ENCODE results near the gene PCDH1. TPM values are rescaled to one million over a fixed set of nuclear protein-coding genes. Genes with fewer than 3 reads are reported as not detected.
"Not testable (repeated sequence)": the region's sequence is repeated elsewhere in the genome, so short reads cannot be mapped to it uniquely, and the experiment has no call there.

The PCDH1 gene
- total RNA-seq, 2 donors from 2014 or later: 0.56 TPM; not detected in 1

DNA sequence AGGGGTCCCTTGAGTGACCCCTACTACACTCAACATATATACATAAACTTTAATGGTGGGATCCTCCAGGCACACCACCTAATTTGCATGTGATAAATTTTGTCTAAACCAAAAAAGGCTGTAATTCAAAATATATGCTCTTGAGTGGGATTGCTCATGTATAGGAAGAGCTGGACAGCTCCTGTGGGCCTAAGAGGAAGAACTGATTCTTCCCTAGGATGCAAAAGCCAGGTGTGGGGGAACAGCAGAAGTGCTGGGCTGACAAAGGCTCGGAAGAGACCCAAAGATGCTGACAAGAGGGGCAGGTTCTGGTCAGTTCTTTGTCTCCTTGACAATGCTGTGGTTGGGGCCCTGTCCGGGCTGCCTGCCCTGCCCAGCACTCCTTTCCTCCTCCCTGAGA lies 43.9 kb downstream of the PCDH1 start:
- no peaks in the 10 kb centered on the region for H3K9me3 Mint-ChIP-seq
- ATAC-seq (no peak), DNase-seq (ENCODE audit: low spot score in 2 of 2) (no peak)
- H3K27ac Mint-ChIP-seq: no peak overlapping the region
- H3K36me3 Mint-ChIP-seq: no peaks in the 10 kb centered on the region

DNA sequence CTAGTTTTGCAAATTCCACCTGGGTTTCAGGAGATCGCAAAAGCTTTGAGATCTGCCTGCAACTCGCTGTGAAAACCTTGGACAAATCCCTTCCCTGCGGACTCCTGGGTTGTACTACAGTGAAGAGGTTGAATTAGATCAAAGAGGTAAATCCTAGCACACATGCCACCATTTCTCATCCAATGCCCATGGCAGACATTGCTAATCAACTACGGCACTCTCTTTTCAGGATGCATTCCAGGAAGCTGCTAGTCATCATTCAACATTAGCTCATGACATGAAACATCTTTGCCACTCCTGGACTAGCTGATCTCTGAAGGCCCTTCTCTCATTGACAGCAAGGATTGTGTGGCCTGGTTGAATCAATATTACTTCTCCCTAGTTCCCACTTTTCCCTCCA lies 46.1 kb downstream of the PCDH1 start:
- no peaks in the 10 kb centered on the region for H3K9me3 Mint-ChIP-seq
- ATAC-seq (no peak), DNase-seq (ENCODE audit: low spot score in 2 of 2) (no peak)
- H3K36me3 Mint-ChIP-seq: no peaks in the 10 kb centered on the region
- no peak overlapping the region for H3K27ac Mint-ChIP-seq

DNA sequence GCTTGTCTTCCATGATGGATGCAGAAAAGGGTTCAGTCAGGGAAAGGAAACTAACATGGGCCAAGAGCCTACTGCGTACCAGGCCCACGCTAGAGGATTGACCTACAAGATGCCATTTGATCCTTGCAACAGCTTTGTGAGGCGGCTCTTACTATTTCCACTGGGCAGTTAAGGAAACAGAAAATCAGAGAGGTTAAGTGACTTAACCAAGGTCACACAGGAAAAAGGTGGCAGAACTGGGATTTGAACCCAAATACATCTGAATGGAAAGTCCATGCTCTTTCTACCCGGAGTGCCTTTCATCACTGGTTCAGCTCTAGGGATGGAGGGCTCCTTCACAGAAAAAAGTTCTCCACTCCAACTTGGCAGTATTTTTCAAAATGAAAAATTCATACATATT lies 50.0 kb downstream of the PCDH1 start:
- Mint-ChIP-seq H3K9me3 (no peaks in the 10 kb centered on the region), H3K36me3 (no peaks in the 10 kb centered on the region), H3K27ac (no peak overlapping the region)
- ATAC-seq: no peak
- DNase-seq (ENCODE audit: low spot score in 2 of 2): no peak

DNA sequence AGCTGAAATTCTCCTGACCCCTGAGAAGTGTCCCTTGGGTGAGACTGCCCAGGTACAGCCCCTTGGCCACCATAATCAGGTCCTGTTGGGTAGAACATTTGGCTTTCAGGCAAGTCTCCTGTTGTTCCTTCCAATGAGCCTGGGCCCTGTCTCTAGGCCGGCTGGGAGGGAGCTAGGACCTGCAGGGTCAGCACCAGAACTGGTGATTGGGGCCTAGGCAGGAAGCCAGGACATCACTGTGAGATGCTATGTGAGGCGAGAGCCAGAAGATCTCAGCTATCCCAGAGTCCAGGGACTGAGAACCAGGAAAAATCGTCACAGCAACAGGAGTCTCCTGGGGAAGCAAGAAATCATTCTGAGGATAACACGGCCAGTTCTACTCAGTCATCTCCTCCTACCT lies 51.5 kb downstream of the PCDH1 start:
- no peak for DNase-seq (ENCODE audit: low spot score in 2 of 2)
- H3K36me3 Mint-ChIP-seq: no peaks in the 10 kb centered on the region
- no peak for ATAC-seq
- H3K9me3 Mint-ChIP-seq: no peaks in the 10 kb centered on the region
- H3K27ac Mint-ChIP-seq: peak overlapping the region in 1 of 2 donors; percentile 32

DNA sequence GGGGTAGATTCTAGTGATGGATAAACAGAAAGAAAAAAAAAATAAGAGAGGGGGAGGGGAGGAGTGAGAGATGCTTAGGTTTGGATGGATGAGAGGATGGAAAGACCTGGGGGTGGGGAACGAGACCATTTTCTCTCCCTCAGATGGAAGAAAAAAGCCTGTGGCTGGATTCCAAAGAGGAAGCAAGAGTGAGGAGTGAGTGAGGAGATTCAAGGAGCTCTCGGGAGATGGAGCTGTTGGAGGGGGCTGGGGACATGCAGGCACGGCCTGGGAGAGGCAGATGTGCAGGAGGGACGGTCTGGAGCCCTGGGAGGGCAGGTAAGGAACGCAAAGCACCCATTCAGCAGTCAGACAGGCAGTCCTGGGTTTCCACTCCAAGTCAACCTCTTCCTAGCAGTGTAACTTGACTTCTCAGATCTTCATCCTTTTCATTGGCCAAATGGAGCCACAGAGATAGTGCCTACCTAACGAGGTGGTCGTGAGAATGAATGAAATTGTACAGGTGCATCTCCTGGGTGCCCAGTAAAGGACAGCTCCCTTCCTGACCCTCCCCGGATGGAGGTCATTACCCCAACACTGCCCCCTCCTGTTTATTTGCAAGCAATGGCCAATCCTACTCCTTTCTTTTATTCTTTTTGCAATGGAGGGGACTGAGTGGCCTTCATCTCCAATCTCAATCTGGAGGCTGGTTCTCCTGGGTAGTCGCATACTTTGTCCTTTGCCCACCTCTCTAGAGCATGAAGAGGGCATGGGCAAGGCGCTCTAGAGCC lies 52.2 kb downstream of the PCDH1 start:
- ATAC-seq (peak; percentile 59 to 63), DNase-seq (ENCODE audit: low spot score in 2 of 2) (no peak)
- Mint-ChIP-seq H3K9me3 (no peaks in the 10 kb centered on the region), H3K27ac (no peak overlapping the region), H3K36me3 (no peaks in the 10 kb centered on the region)

DNA sequence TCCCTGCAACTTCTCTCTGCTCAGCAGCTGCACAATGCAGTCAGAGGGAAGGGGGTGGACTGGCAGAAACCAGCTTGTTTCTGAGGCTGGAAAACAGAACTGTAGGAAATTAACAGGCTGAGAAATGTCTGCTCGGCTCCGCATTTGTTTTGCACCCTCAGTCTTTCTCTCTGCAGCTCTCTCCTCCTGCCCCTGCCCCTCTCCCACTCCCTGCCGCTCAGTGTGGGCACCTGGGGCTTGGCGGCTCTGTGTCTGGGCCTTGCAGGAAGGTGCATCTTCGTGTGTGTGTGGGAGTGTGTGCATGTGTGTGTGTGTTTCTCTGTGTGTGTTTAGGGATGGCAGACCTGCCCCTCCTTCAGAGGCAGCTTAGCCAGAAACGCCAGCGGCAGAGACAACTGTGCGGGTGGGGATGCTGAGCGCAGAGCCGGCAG lies 53.0 kb downstream of the PCDH1 start:
- no peaks in the 10 kb centered on the region for H3K9me3 Mint-ChIP-seq
- ATAC-seq: no peak
- DNase-seq (ENCODE audit: low spot score in 2 of 2): no peak
- H3K27ac Mint-ChIP-seq: no peak overlapping the region
- no peaks in the 10 kb centered on the region for H3K36me3 Mint-ChIP-seq

DNA sequence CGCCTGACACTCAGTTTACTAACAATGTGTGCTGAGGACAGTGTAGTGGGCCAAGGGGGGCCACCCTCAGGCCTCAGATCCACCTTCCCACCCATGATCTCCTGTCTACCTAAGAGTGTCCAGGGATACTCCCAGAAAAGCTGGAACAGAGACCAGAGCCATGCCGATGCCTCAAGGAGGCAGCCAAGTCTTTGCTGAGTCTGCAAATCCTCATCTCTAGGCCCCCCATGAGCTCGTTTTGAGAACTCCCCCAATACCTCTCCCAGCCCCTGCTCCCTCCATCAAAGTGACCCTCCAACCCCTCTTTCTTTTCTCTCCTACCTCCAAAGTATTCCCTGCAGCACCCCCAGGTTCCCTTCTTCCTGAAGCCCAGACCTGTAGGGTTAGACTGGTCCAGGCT lies 53.5 kb downstream of the PCDH1 start:
- H3K36me3 Mint-ChIP-seq: no peaks in the 10 kb centered on the region
- no peak for DNase-seq (ENCODE audit: low spot score in 2 of 2)
- no peak for ATAC-seq
- no peaks in the 10 kb centered on the region for H3K9me3 Mint-ChIP-seq
- H3K27ac Mint-ChIP-seq: no peak overlapping the region

DNA sequence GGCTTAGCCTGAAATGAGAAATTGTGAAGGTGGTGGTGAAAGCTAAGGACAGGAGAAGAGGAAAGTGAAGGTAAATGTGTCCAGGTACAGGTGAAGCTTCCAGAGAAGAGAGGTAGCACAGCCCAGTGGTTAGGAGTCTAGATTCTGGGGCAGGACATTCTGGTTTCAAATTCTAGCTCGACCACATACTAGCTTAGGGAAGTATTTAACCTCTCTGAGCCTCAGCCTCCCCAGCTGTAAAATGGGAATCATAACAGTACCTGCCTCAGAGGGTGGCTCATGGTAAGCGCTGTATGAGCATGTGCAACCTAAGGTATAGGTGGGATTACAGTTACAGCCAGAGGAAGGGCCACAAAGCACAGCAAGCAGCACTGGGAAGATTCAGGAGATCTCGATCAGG lies 55.2 kb downstream of the PCDH1 start:
- no peaks in the 10 kb centered on the region for H3K36me3 Mint-ChIP-seq
- DNase-seq (ENCODE audit: low spot score in 2 of 2): no peak
- H3K9me3 Mint-ChIP-seq: no peaks in the 10 kb centered on the region
- no peak overlapping the region for H3K27ac Mint-ChIP-seq
- ATAC-seq: no peak

DNA sequence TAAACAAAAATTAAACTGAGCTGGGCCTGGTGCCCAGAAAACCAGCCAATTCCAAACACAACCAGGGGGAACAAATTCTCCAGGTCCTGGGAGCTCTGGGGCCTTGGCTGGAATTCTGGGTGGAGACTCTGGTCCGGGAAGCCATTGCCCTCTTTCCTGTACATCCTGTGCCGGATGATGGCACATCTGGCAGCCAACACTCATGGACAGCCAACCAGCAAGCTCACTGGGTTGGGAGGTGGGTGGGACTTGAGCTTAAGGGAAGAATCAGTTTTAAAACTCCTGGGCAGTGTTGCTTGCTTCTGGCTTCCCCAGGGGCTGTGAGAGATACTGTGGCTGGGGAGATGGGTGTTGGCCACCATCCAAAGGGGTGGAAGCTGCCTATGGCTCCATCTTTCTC lies 56.1 kb downstream of the PCDH1 start:
- Mint-ChIP-seq H3K9me3 (no peaks in the 10 kb centered on the region), H3K36me3 (no peaks in the 10 kb centered on the region), H3K27ac (no peak overlapping the region)
- ATAC-seq (no peak), DNase-seq (ENCODE audit: low spot score in 2 of 2) (no peak)

DNA sequence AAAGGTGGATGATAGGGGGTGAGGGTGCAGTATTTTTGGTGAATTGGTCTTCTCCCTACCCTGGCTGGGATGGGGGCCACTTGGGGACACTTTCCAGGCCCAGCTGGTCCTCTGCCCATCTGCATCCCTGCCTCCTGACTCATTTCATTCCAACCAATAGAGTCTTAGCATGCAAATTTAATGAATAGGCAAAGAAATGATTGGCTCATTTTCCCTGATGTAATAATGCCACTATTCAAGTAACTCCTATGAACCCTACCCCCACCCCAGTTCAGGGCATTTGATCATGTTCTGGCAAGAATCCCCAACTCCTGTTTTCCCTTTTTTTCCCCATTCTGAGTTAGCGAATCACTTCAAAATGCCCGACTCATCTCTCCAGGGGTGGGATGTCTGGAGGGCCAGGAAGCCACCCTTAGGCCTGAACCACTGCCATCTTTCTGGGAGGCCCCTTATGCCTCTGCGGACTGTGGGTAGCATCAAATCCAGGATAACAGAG lies 56.7 kb downstream of the PCDH1 start:
- DNase-seq (ENCODE audit: low spot score in 2 of 2) (no peak), ATAC-seq (peak in 1 of 2 donors; percentile 32)
- Mint-ChIP-seq H3K9me3 (no peaks in the 10 kb centered on the region), H3K36me3 (no peaks in the 10 kb centered on the region), H3K27ac (no peak overlapping the region)

DNA sequence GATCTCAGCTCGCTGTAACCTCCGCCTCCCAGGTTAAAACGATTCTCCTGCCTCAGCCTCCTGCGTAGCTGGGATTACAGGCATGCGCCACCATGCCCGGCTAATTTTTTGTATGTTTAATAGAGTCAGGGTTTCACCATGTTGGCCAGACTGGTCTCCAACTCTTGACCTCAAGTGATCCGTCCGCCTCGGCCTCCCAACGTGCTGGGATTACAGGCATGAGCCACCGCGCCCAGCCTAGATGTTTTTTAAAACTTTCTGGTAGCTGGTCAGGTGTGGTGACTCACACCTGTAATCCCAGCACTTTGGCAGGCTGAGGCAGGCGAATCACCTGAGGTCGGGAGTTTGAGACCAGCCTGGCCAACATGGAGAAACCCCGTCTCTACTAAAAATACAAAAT lies 57.5 kb downstream of the PCDH1 start:
- ATAC-seq; H3K36me3 Mint-ChIP-seq; DNase-seq (ENCODE audit: low spot score in 2 of 2); H3K27ac Mint-ChIP-seq; H3K9me3 Mint-ChIP-seq: not testable (repeated sequence)

DNA sequence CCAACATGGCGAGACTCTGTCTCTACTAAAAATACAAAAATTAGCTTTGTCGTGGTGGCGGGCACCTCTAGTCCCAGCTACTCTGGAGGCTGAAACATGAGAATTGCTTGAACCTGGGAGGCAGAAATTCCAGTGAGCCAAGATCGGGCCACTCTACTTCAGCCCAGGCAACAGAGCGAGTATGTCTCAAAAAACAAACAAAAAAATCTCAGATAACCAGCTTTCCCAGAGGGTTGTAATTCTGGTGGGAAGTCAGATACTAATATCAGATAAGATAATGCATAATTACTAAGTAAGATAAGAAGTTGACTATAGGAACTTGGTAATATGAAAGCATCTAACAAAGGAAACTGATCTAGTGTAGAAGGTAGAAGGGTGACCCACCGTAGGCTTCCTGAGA lies 60.6 kb downstream of the PCDH1 start:
- DNase-seq (ENCODE audit: low spot score in 2 of 2) (no peak), ATAC-seq (no peak)
- Mint-ChIP-seq H3K9me3 (no peaks in the 10 kb centered on the region), H3K27ac (no peak overlapping the region), H3K36me3 (no peaks in the 10 kb centered on the region)

DNA sequence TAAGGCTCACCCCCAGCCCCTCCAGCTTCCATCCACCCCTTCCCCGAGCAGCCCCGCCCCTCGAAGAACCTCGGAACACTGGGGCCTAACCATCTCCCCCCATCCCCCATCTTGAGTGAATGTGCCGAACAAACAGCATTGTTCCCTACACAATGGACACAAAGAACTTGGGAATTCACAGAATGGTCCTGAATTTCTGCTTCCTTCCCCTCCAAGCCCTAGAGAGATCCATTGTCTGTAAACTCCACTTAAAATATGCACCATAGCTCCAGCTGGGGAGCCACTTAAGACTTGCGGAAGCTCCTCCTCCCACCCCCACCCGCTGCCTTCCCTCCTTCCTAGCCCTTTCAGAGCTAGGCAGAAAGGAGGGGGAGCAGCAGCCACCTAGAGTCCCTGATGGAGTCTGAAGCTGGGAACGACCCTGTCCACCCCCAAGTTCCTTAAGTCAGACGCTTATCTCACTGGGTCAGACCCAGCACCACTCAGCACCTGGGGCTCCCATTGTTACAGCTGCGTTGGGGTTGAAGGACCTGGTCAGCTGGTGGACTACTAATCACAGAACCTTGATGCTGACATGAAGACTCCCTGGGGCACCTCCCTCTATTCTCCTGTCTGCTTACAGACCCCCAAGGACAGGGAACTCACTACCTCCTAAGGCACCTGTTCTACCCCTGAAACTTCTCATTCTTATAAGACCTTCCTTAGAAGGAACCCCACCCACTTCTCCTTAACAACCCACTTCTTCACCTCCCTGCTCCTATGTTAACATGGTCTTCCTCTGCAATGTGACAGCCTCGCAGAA lies 61.4 kb downstream of the PCDH1 start:
- Mint-ChIP-seq H3K27ac (peak overlapping the region in 1 of 2 donors; percentile 11), H3K36me3 (no peaks in the 10 kb centered on the region), H3K9me3 (no peaks in the 10 kb centered on the region)
- ATAC-seq (no peak), DNase-seq (ENCODE audit: low spot score in 2 of 2) (no peak)

DNA sequence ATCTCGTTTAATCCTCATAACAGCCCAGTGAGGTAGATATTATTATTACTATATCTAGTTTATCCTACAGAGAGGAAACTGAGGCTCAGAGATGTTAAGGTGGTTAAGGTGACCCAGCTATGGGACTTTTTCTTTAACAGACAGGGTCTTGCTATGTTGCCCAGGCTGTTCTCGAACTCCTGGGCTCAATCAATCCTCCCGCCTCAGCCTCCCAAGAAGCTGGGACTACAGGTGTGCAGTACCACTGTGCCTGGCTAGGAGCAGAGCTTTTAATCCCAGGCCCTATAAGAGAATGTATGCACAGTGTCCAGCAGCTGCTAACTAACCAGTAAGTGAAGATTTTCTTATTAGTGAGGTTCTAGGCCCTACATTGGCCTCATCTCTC lies 62.4 kb downstream of the PCDH1 start:
- ATAC-seq: no peak
- no peaks in the 10 kb centered on the region for H3K36me3 Mint-ChIP-seq
- H3K9me3 Mint-ChIP-seq: no peaks in the 10 kb centered on the region

DNA sequence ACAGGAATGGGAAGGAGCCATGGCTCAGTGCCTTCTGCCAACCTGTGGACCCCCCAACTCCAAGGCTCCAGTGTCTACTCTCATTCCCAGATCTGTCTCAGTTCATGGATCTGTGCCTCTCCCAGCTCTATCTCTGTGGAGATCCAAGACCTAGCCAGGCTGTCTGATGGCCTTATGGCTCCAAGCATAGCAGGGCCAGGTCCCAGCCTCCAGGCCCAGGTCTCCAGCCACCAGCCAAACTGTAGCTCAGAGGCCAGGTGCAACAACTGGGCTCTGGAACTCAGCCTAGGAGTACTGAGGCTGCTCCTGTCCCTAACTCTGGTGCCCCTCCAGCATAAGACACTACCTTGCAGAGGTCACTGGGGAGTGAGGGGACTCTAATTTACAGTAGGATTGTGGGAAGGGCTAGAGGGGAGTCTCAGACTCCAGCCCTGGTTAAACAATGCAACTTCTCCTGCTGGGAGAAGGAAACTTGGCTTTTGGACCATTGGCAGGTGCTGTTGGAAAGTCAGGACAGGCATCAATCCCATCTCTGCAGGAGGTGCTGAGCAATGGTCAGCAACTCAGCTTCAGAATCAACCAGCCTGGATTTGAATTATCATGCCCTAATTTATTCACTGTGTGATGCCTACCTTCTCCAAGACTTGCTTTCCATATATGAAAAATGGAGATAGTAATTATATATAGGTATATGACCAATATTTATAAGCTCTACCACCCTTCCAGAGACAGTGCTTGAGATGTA lies 63.0 kb downstream of the PCDH1 start:
- no peak for DNase-seq (ENCODE audit: low spot score in 2 of 2)
- Mint-ChIP-seq H3K36me3 (no peaks in the 10 kb centered on the region), H3K9me3 (no peaks in the 10 kb centered on the region), H3K27ac (no peak overlapping the region)
- ATAC-seq: no peak

More for the DNA sequence above, 62.4 kb downstream of the PCDH1 start:
- no peak overlapping the region for H3K27ac Mint-ChIP-seq
- DNase-seq (ENCODE audit: low spot score in 2 of 2): no peak

DNA sequence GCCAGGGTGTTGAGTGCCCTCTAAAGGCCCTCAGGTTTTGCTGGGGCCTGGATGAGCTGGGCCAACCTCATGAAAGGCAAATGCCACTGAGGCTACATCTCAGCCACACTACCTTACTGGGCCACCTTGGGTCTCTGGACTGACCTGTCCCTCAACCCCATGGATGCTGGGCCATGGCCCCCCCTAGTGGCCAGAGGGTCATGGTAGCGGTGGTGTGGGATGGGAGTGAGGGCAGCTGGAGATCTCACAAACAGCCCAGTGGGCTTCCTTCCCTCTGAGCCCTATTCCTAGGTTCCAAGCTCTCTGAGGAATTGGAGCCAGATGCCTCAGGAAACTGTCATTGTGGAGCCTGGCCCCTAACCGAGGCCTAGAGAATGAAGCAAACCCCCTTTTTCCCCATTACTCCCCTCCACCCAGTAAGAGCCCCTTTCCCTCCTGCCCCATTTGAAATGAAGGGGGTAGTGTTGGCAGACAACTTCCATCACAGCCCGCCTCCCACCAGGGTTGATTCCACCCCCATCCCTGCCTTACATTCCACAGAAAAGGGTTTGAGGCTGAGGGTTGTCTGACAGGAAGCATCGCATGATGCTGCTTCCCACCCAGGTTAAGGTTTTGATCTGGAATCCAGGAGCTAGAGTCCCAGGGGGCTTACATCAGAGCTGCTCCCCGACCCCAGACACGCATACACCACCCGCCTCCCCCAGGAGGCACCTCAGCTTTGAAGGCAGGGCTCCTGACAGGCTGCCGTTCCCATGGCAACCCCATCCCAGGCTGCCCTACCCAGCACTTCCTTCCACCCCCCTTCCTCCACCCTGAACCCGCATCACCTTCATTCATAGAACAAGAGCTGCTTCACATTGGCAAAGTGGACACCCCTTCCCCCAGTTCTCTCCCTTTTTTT lies 63.9 kb downstream of the PCDH1 start:
- peak; percentile 60 to 70 for DNase-seq (ENCODE audit: low spot score in 2 of 2)
- ATAC-seq: peak; percentile 79 to 86
- H3K36me3 Mint-ChIP-seq: no peaks in the 10 kb centered on the region
- no peak overlapping the region for H3K27ac Mint-ChIP-seq
- H3K9me3 Mint-ChIP-seq: no peaks in the 10 kb centered on the region
